H1 (cell line): Measurements from ENCODE around the gene HLA-G.

Experiments
- CBX5 ChIP-seq: fragments of 300-800, 300-1000 bp; sonication (generic); IDR thresholded peaks from 2 replicates; pipeline ENCODE4 v1.7.1; 2016; ENCODE audit warnings: antibody characterized with exemption, low read length, low read depth
- CHD2 ChIP-seq: IDR thresholded peaks from 2 replicates; pipeline ENCODE4 v1.6.1; 2012; ENCODE audit warnings: low read length, improper control_type of control experiment
- CTCF ChIP-seq, 3 experiments: IDR thresholded peaks; 1 replicate in 2 of 3; 2 replicates in 1 of 3; pipeline versions ENCODE4 v1.5.1 to v1.6.1; 2011; ENCODE audit warnings: low read length in 3 of 3, mild to moderate bottlenecking in 3 of 3, inconsistent platforms in 2 of 3, low read depth in 1 of 3, moderate library complexity in 1 of 3; ENCODE audit not compliant: insufficient read depth in 1 of 3; ENCODE audit errors: control extremely low read depth in 1 of 3
- EZH2 ChIP-seq: fragments of 200-600 bp; sonication (generic); IDR thresholded peaks from 2 replicates; pipeline ENCODE4 v1.7.1; 2012; ENCODE audit warnings: low read depth, mild to moderate bottlenecking, moderate library complexity, low read length, inconsistent platforms; ENCODE audit not compliant: severe bottlenecking
- GABPA ChIP-seq: IDR thresholded peaks from 2 replicates; pipeline ENCODE4 v1.6.1; 2011; ENCODE audit warnings: mild to moderate bottlenecking, low read length, moderate library complexity, borderline replicate concordance; ENCODE audit not compliant: insufficient read depth
- KDM1A ChIP-seq: fragments of 200-600, 300-600 bp; sonication (generic); IDR thresholded peaks from 2 replicates; pipeline ENCODE4 v1.7.1; 2016; ENCODE audit warnings: mild to moderate bottlenecking, low read length, borderline replicate concordance
- KDM5A ChIP-seq: fragments of 200-600 bp; IDR thresholded peaks from 2 replicates; pipeline ENCODE4 v1.7.1; 2012; ENCODE audit warnings: mild to moderate bottlenecking, low read length, inconsistent platforms, mixed read lengths
- MAFK ChIP-seq: IDR thresholded peaks from 2 replicates; pipeline ENCODE4 v1.6.1; 2012; ENCODE audit warnings: low read depth, mild to moderate bottlenecking, improper control_type of control experiment, low read length
- PHF8 ChIP-seq: fragments of 200-600 bp; sonication (generic); conservative IDR thresholded peaks from 2 replicates; pipeline ENCODE4 v1.7.1; 2012; ENCODE audit warnings: low read depth, mild to moderate bottlenecking, inconsistent platforms, low read length, moderate library complexity
- POLR2AphosphoS5 ChIP-seq: IDR thresholded peaks from 2 replicates; pipeline ENCODE4 v1.6.1; 2011; ENCODE audit warnings: low read depth, low read length
- SIN3A ChIP-seq, 2 experiments: IDR thresholded peaks in 1 of 2; conservative IDR thresholded peaks in 1 of 2; 2 replicates each; pipeline ENCODE4 v1.6.1; 2011 to 2012; ENCODE audit warnings: low read length in 2 of 2, improper control_type of control experiment in 1 of 2, low read depth in 1 of 2, mild to moderate bottlenecking in 1 of 2
- SP1 ChIP-seq: IDR thresholded peaks from 2 replicates; pipeline ENCODE4 v1.6.1; 2011; ENCODE audit warnings: low read depth, low read length
- TAF1 ChIP-seq: IDR thresholded peaks from 2 replicates; pipeline ENCODE4 v1.6.1; 2011; ENCODE audit warnings: mild to moderate bottlenecking, low read depth, low read length

GRCh38 chr6:29793796-29794195 is 33.8 kb upstream of the HLA-G start:
- TF ChIP-seq CTCF (IDR thresholded peaks at IDR 0.05; ENCODE audit: control extremely low read depth in 1 of 3, insufficient read depth in 1 of 3, low read depth in 1 of 3, low read length in 3 of 3) = no peak
- TF ChIP-seq KDM5A = no peak
- TF ChIP-seq SP1 = no peak
- no peak for TF ChIP-seq CHD2
- TF ChIP-seq GABPA = no peak
- TF ChIP-seq MAFK = no peak
- no peak for TF ChIP-seq SIN3A (conservative IDR thresholded peaks at IDR 0.05 in 1 of 2, IDR thresholded peaks at IDR 0.05 in 1 of 2; ENCODE audit: low read depth in 1 of 2, low read length in 2 of 2)
- TF ChIP-seq KDM1A = no peak
- TF ChIP-seq EZH2 = no peak
- TF ChIP-seq CBX5 = no peak
- TF ChIP-seq TAF1 = no peak
- TF ChIP-seq PHF8 = no peak
- TF ChIP-seq POLR2AphosphoS5 = no peak
